OCI-LY1 (cell line): ENCODE results near the gene ATXN7.

Experiments
- H2AFZ ChIP-seq: fragments of 200-600 bp; sonication (generic), shearing (Covaris generic); 2 replicates; pipeline ENCODE4 v1.6.0; 2014; ENCODE audit warnings: antibody characterized with exemption, mild to moderate bottlenecking, low read length
- H3F3A ChIP-seq: fragments of 200-600 bp; sonication (generic), shearing (Covaris generic); 2 replicates; pipeline ENCODE4 v1.6.0; 2014; ENCODE audit warnings: mild to moderate bottlenecking, antibody characterized with exemption, low read length, moderate library complexity; ENCODE audit not compliant: insufficient read depth
- H3K27ac ChIP-seq: fragments of 200-600 bp; sonication (generic); 2 replicates; pipeline ENCODE4 v1.5.1; 2014; ENCODE audit warnings: low read length, mixed run types, mild to moderate bottlenecking, low read depth; ENCODE audit not compliant: poor library complexity, severe bottlenecking
- H3K27me3 ChIP-seq: fragments of 200-600 bp; sonication (generic); 2 replicates; pipeline ENCODE4 v1.6.0; 2014; ENCODE audit warnings: antibody characterized with exemption, mild to moderate bottlenecking, low read length, moderate library complexity; ENCODE audit not compliant: insufficient read depth
- H3K36me3 ChIP-seq: fragments of 200-600 bp; sonication (generic); 2 replicates; pipeline ENCODE4 v1.6.1; 2014; ENCODE audit warnings: mild to moderate bottlenecking, antibody characterized with exemption, low read length, moderate library complexity, mixed read lengths; ENCODE audit not compliant: insufficient read depth
- H3K4me1 ChIP-seq: fragments of 200-600 bp; sonication (generic); 2 replicates; pipeline ENCODE4 v1.5.1; 2014; ENCODE audit warnings: mild to moderate bottlenecking, low read length, moderate library complexity; ENCODE audit not compliant: insufficient read depth, severe bottlenecking
- H3K4me2 ChIP-seq: fragments of 200-600 bp; sonication (generic), shearing (Covaris generic); 2 replicates; pipeline ENCODE4 v1.6.1; 2014; ENCODE audit warnings: low read length
- H3K4me3 ChIP-seq: fragments of 200-600 bp; sonication (generic); 2 replicates; pipeline ENCODE4 v1.5.1; 2014; ENCODE audit warnings: low read length, low read depth, mild to moderate bottlenecking, mixed read lengths; ENCODE audit not compliant: poor library complexity, severe bottlenecking
- H3K79me2 ChIP-seq: fragments of 200-600 bp; shearing (Covaris generic); 2 replicates; pipeline ENCODE4 v1.6.1; 2016; ENCODE audit warnings: mixed run types, low read length, mixed read lengths; ENCODE audit not compliant: insufficient read depth
- H3K9ac ChIP-seq: fragments of 200-600 bp; sonication (generic), shearing (Covaris generic); 2 replicates; pipeline ENCODE4 v1.6.1; 2014; ENCODE audit warnings: mild to moderate bottlenecking, low read length, mixed read lengths
- H3K9me2 ChIP-seq: fragments of 200-600 bp; sonication (generic), shearing (Covaris generic); 2 replicates; pipeline ENCODE4 v1.6.1; 2014; ENCODE audit warnings: low read depth, mild to moderate bottlenecking, low read length, mixed read lengths
- H3K9me3 ChIP-seq: fragments of 200-600 bp; shearing (Covaris generic); 2 replicates; pipeline ENCODE4 v1.6.1; 2014; ENCODE audit warnings: low read length, mixed read lengths
- H4K20me1 ChIP-seq: fragments of 200-600 bp; sonication (generic), shearing (Covaris generic); 2 replicates; pipeline ENCODE4 v1.6.0; 2016; ENCODE audit warnings: mild to moderate bottlenecking, low read length; ENCODE audit not compliant: insufficient read depth
- CTCF ChIP-seq: fragments of 200-600 bp; sonication (generic), shearing (Covaris generic); IDR thresholded peaks from 2 replicates; pipeline ENCODE4 v1.5.1; 2017; ENCODE audit warnings: mild to moderate bottlenecking, antibody characterized with exemption, low read length, moderate library complexity, mixed read lengths
- EZH2 ChIP-seq: fragments of 200-600 bp; sonication (generic), shearing (Covaris generic); IDR thresholded peaks from 2 replicates; pipeline ENCODE4 v1.8.0; 2017; ENCODE audit warnings: borderline replicate concordance, mixed run types, mild to moderate bottlenecking, antibody characterized with exemption, low read length, moderate library complexity, mixed read lengths

The ATXN7 gene

GRCh38 chr3:63955036-63955650, 91.5 kb downstream of the ATXN7 start:
- no peaks in the 10 kb centered on the region for H3K9me2 ChIP-seq
- no peaks in the 10 kb centered on the region for H3K27me3 ChIP-seq
- H3K4me2 ChIP-seq, result peak overlapping the region; percentile 23; the same call in 1 of the 2 replicates
- no peak overlapping the region for H2AFZ ChIP-seq
- H3K4me3 ChIP-seq, result no peak overlapping the region
- peaks cover 40% of the 10 kb centered on the region for H3K4me1 ChIP-seq
- H3F3A ChIP-seq, result no peaks in the 10 kb centered on the region
- TF ChIP-seq CTCF, result no peak
- TF ChIP-seq EZH2, result no peak
- no peaks in the 10 kb centered on the region for H3K9me3 ChIP-seq
- H3K27ac ChIP-seq, result no peak overlapping the region
- no peaks in the 10 kb centered on the region for H4K20me1 ChIP-seq
- no peaks in the 10 kb centered on the region; the same call in 1 of the 2 replicates for H3K79me2 ChIP-seq
- peaks cover 30% of the 10 kb centered on the region; the same call in 1 of the 2 replicates for H3K36me3 ChIP-seq
- H3K9ac ChIP-seq, result no peak overlapping the region

DNA sequence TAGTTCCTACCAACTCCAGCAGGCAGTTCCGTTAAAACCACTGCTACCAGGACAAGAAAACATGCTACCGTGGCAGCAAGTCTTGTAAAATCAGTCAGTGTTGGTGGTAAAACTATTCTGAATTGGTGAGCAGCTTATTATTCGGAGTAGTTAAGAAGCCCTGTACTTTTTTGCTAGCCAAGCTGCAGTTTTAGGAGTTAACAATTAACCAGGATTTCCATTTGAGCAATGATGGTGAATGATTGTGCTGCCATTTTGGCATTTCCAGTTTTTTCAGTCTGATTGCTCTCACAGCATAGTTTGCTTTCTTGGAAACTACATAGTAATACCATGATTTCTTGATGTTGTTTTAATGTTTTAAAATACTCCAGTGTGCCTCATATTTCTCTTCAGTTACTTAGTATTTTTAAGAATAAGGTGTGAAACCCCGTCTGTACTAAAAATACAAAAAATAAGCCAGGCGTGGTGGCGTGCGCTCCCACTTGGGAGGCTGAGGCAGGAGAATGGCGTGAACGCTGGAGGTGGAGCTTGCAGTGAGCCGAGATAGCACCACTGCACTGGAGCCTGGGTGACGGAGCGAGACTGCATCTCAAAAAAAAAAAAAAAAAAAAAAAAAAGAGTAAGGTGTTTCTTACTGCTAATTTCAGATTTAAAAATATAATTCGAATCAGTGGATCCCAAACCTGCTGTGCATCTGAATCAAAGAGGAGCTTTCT, 92.3 kb downstream of the ATXN7 start:
- Histone ChIP-seq H3K36me3 (peaks cover 30% of the 10 kb centered on the region; the same call in 1 of the 2 replicates), H3K9me2 (no peaks in the 10 kb centered on the region), H3K79me2 (no peaks in the 10 kb centered on the region; the same call in none of the 2 replicates)

DNA sequence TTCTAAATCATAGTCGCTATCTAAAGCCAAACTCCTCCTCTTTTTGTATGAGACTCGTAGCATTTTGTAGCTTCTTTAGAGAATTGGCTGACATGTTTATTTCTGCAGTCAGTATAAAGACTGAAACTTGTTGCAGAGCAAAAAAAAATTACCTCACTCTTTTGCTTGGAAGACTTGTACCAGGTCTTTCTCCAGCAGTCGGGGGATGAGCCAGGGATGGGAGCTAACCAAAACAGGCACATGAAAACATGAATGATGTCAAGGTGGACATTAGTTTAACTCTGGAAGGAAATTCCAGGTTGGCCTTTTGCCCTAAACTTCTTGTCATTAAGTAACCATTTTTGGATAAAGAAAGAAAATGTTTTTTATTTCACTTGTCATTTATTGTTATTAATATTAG, 95.5 kb downstream of the ATXN7 start:
- H2AFZ ChIP-seq, result no peak overlapping the region
- no peaks in the 10 kb centered on the region for H3K9me3 ChIP-seq
- no peaks in the 10 kb centered on the region; the same call in none of the 2 replicates for H3K79me2 ChIP-seq
- no peaks in the 10 kb centered on the region for H3K9me2 ChIP-seq
- no peaks in the 10 kb centered on the region for H4K20me1 ChIP-seq
- no peaks in the 10 kb centered on the region for H3K27me3 ChIP-seq
- H3K36me3 ChIP-seq, result peaks cover 17% of the 10 kb centered on the region; the same call in 1 of the 2 replicates
- H3F3A ChIP-seq, result no peaks in the 10 kb centered on the region
- H3K4me1 ChIP-seq, result peaks cover 40% of the 10 kb centered on the region
- H3K27ac ChIP-seq, result no peak overlapping the region
- TF ChIP-seq EZH2 (no peak), CTCF (no peak)
- H3K4me2 ChIP-seq, result no peak overlapping the region
- H3K9ac ChIP-seq, result no peak overlapping the region
- H3K4me3 ChIP-seq, result no peak overlapping the region

More for the DNA sequence above, 92.3 kb downstream of the ATXN7 start:
- Histone ChIP-seq H4K20me1 (no peaks in the 10 kb centered on the region), H3F3A (no peaks in the 10 kb centered on the region), H3K9ac (no peak overlapping the region), H3K4me2 (peak overlapping the region; percentile 23; the same call in 1 of the 2 replicates), H3K9me3 (no peaks in the 10 kb centered on the region), H3K4me3 (no peak overlapping the region), H3K4me1 (peaks cover 40% of the 10 kb centered on the region), H3K27me3 (no peaks in the 10 kb centered on the region), H2AFZ (no peak overlapping the region), H3K27ac (peak overlapping the region; percentile 19)
- no peak for TF ChIP-seq CTCF
- TF ChIP-seq EZH2, result no peak
